Stimulated activated CD4-positive, alpha-beta T cell treated with anti-CD3 and anti-CD28 coated beads, Interleukin-1b, Interleukin-23, amount 100 ng/mL, for 24 hours (primary cell): ENCODE data around the gene CYSTM1.

Experiments used
- DNase-seq, 4 experiments: peaks; one replicate each; pipeline ENCODE4 v3.0.0-alpha.2; 2020; ENCODE audit warnings: low read depth in 4 of 4, low spot score in 1 of 4

CYSTM1 gene, protein sequence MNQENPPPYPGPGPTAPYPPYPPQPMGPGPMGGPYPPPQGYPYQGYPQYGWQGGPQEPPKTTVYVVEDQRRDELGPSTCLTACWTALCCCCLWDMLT

DNA sequence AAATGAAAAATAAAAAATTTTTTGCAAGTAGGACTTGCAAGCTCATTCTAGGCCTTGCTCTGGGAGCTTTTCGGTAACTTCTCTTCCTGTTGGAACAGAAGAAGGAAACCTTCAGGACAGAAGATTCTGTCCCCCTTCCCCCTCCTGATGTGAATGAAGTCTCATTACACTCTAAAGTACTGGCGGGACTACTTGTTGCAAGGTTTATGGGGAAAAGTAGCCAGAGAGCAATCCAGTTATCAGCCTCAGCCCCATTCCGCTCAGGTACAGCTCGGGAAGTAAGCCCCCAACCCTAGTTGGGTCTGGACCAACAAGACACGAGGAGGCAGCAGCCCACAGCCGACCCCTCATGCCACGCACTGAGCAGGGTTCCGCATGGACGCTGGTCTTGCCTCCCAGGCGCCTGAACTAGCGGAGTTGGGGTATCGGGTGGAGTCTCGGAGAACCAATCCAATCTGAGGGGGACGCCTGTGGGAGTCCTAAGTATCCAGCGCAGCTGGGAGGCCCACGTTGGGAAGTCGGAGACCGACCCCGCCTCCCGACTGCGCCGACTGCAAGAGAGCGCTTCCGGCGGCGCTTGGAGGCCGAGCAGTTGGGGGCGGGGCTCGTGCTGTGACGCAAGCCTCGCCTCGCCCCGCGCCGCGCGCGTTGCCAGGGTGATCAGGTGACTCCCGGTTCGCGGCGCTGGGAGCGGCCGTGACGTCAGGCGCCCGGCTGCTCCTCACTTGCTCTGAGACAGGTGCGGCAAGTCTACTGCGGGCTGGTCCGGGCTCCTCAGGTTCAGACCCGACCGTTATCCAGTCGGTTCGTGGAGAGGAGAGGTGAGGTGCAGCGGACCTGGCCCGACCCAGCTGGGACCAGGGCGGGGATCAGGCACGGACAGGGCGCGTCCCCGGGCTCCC is at the start of gene CYSTM1:
TSS of gene CYSTM1 (plus strand) at position 724 of the 902 bp plus-strand sequence. CDS start 19,278 bp downstream, outside the sequence.
- peak; percentile 85 to 95 (median 92) for DNase-seq

DNA sequence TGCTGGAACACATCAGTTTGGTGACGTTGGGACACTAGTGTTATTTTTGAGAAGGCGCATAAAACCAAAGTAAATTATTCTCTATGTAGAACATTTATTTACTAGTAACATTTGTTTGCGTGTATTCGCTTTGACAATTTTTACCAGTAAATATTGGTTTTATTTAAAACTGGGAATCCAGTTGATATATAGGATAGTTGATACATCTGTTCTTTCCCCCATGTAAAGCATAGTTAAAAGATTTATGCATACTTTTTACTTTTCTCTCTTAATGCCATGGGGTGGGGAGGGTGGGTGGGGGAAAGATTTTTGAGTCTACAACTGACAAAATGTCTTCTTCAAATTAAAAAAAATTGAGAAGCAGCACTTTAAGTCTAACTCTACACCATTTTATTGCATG is 49.4 kb upstream of the CYSTM1 start, which contains the start of gene IGIP:
TSS of gene IGIP (plus strand) at position 301 of the 400 bp plus-strand sequence. CDS start 2,540 bp downstream, outside the sequence.
- no peak for DNase-seq

DNA sequence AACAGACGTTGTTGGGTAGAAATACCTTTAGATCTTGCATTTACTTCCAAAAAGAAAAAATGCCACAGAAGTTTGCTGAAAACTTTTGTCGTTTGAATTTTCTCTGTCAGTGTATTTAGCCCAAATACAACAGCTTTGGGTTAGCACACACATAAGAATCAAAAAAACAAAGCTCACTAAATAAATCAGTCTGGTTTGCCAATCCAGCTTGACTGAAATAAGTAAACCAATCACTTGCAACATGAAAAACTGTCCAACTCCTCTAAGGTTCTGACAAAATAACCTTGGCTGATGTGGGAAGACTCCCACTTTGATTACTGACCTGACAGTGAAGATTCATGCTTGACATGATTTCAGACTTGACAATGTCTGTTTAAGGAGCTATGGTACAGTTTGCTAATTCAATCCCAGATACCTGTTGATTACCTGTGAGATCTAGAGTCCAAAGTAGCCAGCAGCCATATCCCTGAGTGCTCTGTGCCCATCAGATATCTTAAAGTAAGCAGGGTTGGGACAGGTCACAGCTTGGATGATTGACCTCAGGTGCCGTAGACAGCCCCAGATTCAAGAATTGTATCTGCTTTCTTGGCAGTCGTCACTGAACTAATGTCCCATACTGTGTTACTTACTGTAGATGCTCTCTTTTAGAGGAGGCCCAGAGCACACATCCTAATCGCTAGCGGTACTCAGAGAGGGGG is 48.5 kb upstream of the CYSTM1 start:
- no peak for DNase-seq

DNA sequence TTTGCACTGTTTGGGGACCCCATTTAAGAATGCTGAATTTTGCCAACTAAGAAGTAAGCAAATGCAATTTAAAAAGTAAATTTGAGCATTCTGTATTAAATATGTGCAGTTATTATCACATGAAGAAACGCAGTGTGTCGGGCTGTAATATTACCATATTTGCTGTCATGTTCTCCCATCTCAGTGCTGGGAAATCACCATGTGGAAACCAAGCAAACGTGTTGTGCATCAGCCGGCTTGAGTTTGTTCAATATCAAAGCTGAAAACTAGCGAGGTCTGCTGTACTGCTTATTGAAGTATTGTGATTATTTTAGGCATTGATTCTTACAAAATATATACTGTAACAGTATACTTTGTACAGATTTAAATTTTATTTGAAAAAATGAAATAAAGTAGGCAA is 46.6 kb upstream of the CYSTM1 start:
- DNase-seq, result no peak

DNA sequence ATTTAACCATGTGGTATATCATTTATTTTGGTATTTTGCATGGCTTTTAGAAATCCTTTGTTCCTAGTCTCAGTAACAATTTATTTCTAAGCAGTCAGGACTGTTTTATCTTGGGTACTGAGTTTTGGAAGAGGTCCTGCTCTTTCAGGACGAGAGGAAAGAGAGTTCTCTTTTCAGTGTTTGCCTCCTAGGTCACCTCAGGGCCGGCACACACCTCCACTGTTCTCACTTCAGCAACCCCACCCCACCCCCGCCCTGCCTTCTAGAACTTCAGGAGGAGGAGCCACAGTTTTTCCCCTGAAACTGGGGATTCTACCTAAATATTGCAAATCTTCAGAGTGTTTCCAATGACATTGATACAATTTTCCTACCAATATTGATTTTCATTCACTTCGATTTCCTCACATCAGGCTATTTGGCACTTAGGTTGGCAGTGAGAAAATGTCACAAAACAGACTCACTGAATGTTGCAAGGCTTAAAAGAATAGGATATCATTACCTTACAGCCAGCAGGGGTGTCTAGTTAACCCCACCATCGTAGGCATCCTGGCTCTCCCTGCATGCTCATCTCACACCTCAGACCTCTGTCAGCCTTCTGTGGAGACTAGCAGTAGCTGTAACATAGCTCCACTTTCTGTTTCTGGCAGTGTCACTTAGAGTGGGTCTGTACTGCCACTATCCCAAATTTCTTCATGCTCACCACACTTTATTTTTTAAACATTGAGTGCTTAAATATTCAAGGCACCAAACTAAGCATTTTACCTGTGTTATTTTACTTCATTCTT is 43.8 kb upstream of the CYSTM1 start:
- no peak for DNase-seq

DNA sequence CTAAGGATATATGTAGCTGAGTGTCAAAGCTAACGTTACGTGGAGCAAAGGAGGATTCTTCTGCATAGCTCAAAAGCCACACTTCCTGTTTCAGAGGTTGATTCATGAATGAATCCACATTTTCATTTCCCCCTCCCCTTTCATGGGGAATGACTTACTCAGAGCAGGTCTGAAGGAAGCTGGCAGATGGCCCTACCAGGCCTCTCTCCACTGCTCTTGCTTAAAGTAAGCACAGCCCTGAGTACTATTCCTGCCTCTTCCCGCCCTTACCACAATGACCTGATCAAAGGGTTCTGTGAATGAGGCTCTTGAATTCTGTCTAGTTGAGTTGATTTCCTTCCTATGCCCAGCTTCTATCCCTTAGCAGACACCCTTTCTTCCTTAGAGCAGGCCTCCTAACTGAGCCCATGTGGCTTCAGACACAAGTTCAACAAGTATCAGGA is 43.0 kb upstream of the CYSTM1 start:
- no peak for DNase-seq

DNA sequence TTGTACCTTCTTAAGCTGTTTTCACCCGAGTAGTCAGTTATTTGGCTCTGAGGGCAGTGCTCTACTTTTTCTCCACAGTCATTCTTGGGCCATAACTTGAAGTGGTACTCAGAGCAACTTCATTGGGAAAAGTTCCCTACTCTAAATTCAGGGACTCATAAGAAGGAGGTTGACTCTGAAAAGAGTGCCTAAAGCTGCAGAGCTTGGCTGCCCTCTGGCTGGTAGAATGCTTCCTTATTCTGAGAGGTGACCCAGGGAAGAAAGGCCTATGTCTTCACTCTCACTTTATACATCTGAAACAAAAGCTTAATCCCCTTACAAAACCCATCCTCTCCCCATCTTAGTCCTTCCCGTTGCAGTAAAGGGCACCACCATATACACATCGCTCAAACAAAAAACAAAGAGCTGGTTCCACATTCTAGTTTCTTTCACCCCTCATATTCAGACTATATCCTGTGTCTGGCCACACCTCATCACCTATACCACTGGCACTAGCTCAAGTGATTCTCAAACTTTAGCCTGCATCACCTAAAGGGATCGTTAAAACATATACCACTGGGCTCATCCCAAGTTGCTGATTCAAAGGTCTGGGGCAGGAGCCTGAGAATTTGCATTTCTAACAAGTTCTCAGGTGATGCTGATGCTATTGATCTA is 41.3 kb upstream of the CYSTM1 start:
- no peak for DNase-seq

DNA sequence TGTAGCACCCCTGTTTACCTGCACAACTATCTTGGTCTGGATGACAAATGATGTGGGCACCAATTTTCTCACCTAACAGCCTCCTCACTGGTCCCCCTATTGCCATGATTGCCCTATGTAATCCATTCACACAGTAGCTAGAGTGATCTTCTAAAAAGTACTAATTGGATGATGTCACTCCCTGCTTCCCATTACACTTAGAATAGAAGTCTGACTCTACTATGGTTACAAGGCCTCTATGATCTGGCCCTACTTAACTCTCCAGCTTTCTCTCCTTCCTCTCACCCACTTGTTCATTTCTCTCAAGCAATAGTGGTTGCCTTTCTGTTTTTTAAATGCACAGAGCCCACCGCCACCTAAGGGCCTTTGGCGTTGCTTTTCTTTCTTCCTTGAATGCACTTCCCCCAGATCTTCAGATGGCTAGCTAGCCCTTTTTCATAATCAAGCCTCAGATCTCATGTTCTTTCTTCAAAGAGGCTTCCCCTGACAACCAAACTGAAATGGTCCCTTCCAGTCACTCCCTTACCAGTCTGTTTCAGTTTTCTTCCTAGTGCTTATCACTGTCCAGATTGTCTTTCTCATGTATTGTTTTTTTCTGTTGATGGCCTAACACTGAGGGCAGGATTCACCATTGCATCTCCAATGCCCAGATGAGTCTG is 40.6 kb upstream of the CYSTM1 start:
- DNase-seq, result no peak

DNA sequence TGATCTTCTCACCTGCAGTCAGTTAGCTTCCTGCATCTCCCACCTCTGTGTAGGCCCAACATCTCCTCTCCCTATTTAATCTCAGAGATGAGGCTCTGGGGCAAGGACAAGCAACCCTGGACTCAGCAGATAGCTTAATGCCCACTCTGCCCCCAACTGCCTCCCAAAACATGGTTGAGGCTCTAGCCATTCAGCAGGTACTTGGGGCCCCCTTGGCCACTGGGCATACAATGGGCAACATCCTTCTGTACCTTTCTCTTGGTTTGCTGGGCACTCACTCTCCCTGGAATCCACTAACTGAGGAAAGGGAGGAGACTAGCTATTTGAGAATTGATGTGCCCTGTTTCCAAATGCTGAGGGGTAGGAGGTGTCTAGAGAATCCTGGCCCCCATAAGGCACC is 39.9 kb upstream of the CYSTM1 start:
- no peak for DNase-seq

DNA sequence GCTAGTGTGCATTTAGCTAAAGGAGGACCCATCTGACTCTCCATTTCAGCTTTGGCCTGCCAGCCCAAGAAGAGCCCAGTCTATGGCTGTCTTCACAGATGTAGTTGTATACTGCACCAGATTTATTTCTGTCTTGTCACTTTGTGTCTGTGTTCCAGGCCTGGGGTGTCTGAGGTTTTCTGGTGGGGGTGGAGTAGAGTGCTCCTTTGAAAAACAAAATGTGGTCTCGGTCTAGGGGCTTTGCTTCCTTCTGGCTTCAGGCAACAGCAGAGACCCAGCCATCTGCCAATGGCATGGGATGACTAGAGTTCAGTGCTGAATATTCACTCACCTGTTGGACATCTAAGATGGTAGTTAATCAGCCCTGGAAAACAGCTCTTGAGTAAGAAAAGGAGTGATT is 38.4 kb upstream of the CYSTM1 start:
- no peak for DNase-seq

DNA sequence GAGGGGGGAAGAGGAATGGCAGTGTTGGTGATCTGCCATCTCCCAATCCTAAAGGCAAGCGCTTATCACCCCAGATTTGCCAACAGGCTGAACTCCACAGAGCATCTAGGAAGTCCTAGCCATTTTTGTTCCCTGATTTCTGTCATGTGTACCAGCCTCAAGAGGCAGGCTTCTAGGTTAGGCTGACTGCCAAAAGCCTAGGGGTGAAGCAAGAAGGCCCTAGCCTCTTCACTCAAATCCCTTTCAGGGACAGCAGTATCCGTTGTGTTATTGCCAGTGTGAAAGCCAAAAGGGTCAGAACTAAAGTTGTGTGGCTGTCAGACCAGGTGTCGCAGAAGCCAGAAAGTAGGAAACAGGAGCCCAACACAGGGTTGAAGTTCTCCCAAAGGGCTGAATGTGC is 34.6 kb upstream of the CYSTM1 start:
- no peak for DNase-seq

DNA sequence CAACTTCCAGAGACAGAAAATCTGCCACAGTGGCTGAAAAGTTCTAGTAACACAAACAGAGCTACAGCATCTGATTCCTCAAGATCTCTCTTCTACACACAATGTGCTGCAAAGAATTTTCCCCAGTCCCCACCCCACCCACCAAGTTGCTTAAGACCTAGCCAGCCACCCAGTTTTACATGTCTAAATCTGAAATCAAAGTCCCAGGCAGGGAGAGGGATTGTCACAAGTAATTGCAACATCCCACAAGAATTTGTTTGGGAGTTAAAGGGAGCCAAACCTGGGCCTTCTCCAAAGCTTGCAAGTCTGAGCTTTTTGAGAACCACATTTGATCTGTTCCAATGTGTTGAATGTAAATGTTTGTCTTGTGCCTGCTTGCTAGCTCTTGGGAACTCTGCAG is 33.7 kb upstream of the CYSTM1 start:
- no peak for DNase-seq

DNA sequence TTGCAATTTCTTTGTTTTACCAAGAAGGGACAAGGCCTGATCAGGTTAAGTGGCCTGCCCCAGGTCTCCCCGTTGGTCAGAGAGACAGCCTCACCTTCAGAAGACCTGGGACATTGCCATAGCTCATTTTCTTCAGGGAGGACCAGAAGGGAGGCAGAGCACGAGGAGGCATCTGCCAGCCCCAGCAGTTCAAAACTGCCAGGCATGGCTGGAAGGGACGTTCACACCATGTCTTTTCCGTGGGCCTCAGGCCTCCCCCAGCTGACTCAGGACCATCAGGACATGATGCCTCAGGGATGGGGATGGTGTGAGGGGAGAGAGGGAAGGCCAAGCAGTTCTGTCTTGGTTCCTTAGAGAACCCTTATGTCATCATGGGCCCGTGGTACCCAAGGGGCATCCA is 32.7 kb upstream of the CYSTM1 start:
- DNase-seq, result no peak

DNA sequence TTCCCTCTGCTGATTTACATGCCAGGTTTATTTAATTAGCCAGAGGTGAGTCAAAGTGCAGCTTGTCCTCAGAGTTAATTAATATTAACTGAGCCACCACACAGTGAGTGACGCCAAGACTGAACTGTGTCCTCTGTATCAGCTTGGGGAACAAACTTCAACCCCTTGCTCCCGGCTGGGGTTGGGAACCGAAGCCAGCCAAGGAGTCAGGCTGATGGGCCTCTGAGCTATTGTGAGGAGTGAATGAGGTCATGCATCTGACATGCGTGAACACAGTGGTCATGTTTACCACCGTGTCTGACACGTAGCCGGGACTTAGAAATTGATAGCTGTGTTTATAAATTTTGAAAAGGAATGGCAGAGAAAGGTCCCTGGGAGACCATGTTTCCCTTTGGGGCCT is 32.1 kb upstream of the CYSTM1 start:
- no peak for DNase-seq

DNA sequence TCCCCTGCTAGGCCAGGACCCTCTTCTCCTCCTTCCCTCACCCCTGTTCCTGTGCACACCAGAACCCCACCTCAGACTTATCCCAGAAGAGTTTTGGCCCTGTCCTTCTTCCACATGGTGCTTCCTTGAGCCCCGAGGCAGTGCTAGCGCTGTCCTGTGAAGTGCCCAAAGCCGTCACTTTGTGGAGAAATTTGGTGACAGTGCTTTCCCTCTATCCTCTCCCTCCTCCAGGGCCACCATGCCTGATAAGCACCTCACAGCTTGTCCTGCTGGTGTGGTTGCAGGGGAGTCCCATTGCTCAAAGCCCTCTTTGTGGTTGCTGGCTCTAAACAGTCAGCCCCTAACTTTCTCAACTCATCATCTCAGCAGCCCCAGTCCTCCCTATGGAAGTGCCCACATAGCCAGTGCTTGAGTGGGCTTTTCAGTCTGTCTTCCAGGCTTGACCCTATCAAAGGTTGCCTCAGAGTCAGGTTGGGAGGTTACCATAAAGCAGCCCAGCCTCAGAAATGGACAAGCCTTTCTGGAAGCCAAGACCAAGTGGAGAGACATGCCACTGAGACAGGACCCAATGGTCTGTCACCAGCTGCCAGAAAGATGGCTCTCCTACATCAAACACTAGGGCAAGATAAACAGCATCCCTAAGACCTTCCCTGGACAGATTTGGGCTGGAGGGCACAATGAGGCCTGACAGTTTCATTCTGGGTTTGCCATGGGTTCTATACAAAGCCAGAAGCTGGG is 31.3 kb upstream of the CYSTM1 start:
- DNase-seq, result no peak

DNA sequence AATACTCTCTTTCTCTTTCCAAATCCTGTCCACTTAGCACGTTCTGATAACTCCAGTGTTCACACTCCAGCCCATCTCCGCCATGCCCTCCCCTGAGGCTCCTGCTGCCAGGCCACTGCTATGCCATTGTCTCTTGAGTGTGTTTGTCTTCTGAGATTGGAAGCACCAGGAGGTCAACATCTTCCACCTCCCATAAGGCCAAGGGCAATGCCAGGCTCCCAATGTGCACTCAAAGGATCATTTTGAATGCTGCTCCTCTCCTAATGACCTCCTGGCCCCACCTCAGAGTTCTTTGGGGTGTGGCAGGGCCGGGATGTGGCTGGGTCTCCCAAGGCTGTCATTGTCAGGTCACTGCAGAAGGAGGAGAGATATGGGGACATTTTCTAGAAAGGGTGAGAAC is 29.7 kb upstream of the CYSTM1 start:
- DNase-seq, result no peak

DNA sequence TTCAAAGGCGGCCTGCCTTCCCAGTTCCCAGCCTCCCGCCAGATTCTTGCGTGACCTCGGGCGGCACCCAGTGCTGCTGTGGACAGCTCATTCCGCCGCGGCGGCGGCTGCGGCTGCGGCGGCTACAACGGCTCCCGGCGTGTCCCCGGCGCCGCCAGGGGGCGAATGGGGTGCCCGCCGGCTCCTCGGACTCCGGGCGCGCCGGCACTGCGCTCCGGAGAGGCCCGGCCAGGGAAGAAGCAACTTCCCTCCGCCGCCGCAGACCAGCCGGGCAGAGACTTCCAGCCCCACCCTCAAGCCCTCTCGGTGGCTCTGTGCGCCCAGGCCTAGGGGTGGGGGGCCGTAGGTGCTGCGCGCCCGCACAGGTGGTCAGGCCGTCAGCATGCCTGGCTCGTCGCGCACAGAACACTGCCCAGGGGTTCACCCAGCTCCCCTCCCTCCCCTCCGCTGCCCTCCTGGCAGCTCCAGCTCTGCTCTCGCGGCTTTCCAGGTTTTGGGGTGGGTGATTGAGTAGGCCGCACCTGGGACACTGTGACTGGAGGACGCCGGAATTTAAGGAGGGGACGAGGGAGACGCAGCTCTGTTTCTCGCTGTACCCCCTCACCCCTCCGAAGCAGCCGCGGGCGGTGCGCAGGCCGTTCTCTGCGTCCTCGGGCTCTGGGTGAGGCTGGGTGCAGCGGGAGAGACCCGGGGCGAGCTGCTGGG is 29.0 kb upstream of the CYSTM1 start:
- DNase-seq, result peak; percentile 13 to 49 (median 31)

DNA sequence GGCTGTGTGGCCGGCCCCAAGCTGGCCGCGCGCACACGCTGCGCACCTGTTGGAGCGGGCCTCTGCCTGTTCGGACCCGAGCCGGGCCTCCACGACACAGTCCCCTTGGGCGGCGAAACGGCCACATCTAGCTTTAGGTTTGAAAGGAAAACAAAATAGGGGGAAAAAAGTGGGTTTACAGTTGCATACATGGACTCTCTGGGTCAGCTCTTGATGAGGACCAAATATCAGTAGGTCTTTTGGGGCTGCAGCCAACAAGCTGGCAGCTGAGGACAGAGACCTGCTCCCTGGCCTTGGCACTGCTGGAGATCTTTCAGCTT is 28.5 kb upstream of the CYSTM1 start:
- DNase-seq, result no peak

DNA sequence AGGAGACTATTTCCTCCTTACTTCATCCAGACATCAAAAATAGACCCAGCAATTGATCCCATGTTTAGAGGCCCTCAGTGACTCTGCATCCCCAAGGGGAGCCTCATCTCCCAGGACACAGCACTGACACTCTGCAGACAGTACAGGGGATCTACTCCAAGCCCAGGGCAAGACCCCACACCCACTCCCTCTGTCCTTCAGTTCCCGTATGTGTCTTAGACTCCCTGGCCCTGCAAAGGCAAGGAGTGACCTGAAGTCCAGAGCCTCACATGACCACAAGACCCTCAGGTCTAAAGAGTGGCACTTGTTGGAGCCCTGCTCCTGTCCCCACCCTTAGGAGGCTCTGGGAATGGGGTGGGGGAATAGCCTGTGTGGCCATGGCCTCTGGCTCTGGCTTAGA is 27.5 kb upstream of the CYSTM1 start:
- DNase-seq, result no peak
